HG02938 (cell line): ENCODE results near the gene ICAM5.
"Not testable (repeated sequence)": the region's sequence is repeated elsewhere in the genome, so short reads cannot be mapped to it uniquely, and the experiment has no call there.

Experiments used
- ATAC-seq: cut with Tn5 transposase; IDR thresholded peaks from one replicate; pipeline ENCODE4 v1.9.1; 2021; ENCODE audit warnings: mild to moderate bottlenecking, moderate library complexity; ENCODE audit not compliant: unreplicated experiment

The ICAM5 gene

DNA sequence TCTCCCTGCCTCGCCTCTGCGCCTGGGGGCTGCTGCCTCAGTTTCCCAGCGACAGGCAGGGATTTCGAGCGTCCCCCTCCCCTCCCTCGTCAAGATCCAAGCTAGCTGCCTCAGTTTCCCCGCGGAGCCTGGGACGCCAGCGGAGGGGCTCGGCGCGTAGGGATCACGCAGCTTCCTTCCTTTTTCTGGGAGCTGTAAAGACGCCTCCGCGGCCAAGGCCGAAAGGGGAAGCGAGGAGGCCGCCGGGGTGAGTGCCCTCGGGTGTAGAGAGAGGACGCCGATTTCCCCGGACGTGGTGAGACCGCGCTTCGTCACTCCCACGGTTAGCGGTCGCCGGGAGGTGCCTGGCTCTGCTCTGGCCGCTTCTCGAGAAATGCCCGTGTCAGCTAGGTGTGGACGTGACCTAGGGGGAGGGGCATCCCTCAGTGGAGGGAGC, 19.6 kb upstream of the ICAM5 start:
- peak; percentile 45 for ATAC-seq

DNA sequence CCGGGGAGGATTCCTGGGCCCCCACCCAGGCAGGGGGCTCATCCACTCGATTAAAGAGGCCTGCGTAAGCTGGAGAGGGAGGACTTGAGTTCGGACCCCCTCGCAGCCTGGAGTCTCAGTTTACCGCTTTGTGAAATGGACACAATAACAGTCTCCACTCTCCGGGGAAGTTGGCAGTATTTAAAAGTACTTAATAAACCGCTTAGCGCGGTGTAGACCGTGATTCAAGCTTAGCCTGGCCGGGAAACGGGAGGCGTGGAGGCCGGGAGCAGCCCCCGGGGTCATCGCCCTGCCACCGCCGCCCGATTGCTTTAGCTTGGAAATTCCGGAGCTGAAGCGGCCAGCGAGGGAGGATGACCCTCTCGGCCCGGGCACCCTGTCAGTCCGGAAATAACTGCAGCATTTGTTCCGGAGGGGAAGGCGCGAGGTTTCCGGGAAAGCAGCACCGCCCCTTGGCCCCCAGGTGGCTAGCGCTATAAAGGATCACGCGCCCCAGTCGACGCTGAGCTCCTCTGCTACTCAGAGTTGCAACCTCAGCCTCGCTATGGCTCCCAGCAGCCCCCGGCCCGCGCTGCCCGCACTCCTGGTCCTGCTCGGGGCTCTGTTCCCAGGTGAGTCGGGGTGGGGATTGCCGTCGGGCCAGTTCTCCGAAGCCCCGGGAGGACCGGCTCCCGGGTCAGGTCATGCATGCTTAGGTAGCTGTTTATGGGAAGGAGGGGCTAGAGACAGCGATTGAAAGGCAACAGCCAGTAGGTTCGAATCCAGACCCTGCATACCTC, 18.9 kb upstream of the ICAM5 start, which contains the start of gene ICAM1:
ICAM1 (plus strand) TSS at position 505 of the 779 bp plus-strand sequence; CDS start at position 545, 40 bp downstream.
- peak; percentile 37 for ATAC-seq

- no peak for ATAC-seq
Measured at GRCh38 chr19:10271543-10272086, 18.1 kb upstream of the ICAM5 start.

GRCh38 chr19:10274589-10274988, 15.2 kb upstream of the ICAM5 start:
- no peak for ATAC-seq

- no peak for ATAC-seq
Measured at GRCh38 chr19:10277795-10278589, 11.8 kb upstream of the ICAM5 start.

DNA sequence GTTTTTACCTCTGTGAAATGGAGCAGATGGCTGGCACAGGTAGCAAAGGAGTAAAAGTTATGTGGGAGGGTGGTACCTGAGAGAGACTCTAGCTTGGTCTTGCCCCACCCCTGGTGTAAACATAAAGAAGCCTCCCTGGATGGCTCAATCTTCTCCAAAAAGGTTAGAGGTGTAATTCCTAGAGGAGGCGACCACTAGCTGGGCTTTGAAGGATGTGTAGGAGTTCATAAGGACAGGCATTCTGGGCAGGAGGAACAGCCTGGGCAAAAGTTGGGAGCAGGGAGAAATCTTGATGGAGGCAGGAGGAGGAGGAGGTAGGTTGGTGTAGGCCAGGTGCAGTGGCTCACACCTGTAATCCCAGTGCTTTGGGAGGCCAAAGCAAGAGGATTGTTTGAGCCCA, 10.8 kb upstream of the ICAM5 start:
- ATAC-seq: no peak

GRCh38 chr19:10279737-10280442, 9.9 kb upstream of the ICAM5 start:
- no peak for ATAC-seq

- ATAC-seq: not testable (repeated sequence)
Measured at GRCh38 chr19:10282043-10282442, 7.7 kb upstream of the ICAM5 start.

DNA sequence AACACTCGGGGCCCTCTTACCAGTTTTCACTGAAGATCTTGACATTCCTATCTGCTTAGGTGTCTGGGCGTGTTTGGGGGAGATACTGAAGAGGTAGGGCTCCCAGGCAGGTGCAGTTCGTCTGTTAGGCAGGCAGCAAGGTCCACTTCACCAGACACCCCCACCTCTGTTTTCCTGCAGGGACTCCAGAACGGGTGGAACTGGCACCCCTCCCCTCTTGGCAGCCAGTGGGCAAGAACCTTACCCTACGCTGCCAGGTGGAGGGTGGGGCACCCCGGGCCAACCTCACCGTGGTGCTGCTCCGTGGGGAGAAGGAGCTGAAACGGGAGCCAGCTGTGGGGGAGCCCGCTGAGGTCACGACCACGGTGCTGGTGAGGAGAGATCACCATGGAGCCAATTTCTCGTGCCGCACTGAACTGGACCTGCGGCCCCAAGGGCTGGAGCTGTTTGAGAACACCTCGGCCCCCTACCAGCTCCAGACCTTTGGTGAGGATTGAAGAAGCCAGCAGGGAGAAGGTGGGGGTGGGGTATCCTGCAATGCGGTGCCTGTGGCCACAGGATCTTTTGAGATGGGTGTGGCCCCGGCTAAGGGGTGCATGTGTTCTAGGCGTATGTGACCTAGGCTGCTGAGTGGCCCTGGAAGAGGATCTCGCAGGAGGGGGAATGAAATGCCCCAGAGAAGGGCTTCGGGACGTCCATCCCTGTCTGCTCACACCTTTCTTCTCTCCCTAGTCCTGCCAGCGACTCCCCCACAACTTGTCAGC, 6.3 kb upstream of the ICAM5 start:
- no peak for ATAC-seq

GRCh38 chr19:10284065-10284959, 5.4 kb upstream of the ICAM5 start:
- no peak for ATAC-seq

GRCh38 chr19:10284960-10285278, 4.8 kb upstream of the ICAM5 start:
- ATAC-seq: no peak

DNA sequence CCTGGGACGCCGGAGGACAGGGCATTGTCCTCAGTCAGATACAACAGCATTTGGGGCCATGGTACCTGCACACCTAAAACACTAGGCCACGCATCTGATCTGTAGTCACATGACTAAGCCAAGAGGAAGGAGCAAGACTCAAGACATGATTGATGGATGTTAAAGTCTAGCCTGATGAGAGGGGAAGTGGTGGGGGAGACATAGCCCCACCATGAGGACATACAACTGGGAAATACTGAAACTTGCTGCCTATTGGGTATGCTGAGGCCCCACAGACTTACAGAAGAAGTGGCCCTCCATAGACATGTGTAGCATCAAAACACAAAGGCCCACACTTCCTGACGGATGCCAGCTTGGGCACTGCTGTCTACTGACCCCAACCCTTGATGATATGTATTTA, 4.4 kb upstream of the ICAM5 start:
- no peak for ATAC-seq

- ATAC-seq: no peak
Measured at GRCh38 chr19:10286803-10287737, 2.7 kb upstream of the ICAM5 start, which contains the start of gene ICAM4. TSS of gene ICAM4 (plus strand) at chr19:10286955. CDS start at chr19:10287013, 58 bp downstream.

DNA sequence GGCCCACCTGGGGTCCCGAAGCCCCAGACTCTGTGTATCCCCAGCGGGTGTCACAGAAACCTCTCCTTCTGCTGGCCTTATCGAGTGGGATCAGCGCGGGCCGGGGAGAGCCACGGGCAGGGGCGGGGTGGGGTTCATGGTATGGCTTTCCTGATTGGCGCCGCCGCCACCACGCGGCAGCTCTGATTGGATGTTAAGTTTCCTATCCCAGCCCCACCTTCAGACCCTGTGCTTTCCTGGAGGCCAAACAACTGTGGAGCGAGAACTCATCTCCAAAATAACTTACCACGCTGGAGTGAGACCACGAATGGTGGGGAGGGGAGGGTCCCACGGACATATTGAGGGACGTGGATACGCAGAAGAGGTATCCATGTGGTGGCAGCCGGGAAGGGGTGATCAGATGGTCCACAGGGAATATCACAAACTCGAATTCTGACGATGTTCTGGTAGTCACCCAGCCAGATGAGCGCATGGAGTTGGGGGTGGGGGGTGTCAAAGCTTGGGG, 1.0 kb upstream of the ICAM5 start:
- no peak for ATAC-seq

- no peak for ATAC-seq
Measured at GRCh38 chr19:10289167-10289835, 451 bp upstream of the ICAM5 start.

- no peak for ATAC-seq
Measured at GRCh38 chr19:10290357-10290875, 664 bp downstream of the ICAM5 start.

- no peak for ATAC-seq
Measured at GRCh38 chr19:10290876-10291553, 1.3 kb downstream of the ICAM5 start.
